ENCODE results near the gene TRIM65. TPM values are rescaled to one million over a fixed set of nuclear protein-coding genes. Genes with fewer than 3 reads are reported as not detected.

The TRIM65 gene
- total and polyA plus RNA-seq, 2 of the 13 experiments (the other 11 are each of a cell fraction or from before 2014, with no cell fraction given) = 10.3 to 22.4 TPM

DNA sequence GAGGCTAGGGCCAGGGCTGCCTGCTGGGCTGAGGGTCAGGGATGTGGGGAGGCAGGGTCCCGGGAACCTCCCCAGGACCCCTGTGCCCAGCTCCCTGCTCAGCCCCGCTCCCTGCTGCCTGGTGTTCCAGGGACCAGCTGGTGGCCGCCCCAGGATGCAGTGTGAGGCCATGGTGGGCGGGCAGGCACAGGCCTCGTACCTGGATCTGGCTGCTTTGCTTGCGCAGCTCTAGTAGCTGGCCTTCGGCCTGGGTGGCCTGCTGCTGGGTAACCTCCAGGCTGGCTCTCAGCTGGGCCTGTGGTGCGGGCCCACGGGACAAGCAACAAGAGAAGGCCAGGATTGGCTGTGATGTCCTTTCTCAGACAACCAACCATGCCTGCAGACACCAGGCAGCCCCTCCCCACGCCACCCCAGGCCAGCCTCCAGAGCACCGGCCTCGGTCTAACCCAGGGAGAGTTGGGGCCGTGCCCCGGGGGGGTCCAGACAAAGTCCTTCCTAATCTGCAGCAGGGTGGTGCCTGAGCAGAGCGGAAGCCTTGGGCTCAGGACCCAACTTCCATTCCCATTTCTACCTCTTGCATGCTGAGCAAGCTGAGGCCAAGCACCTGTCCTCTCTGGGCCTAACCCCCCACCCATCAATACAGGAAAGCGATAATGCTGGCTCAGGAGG is 4.1 kb downstream of the TRIM65 start (continued):
- TF ChIP-seq ZNF431 (CRISPR knock-in tag; IDR thresholded peaks at IDR 0.05; ENCODE audit: borderline replicate concordance, low read depth) = no peak
- peak; percentile 65; the same call in 1 of the 2 replicates for TF ChIP-seq RXRA (CRISPR knock-in tag; IDR thresholded peaks at IDR 0.05)
- peak; percentile 84; the same call in 1 of the 2 replicates for TF ChIP-seq ZSCAN31 (CRISPR knock-in tag; IDR thresholded peaks at IDR 0.05; ENCODE audit: low read depth)
- TF ChIP-seq FIP1L1 (IDR thresholded peaks at IDR 0.05; ENCODE audit: borderline replicate concordance, insufficient read depth, low read depth, low read length) = no peak
- peak; percentile 60; the same call in 1 of the 2 replicates for TF ChIP-seq TMF1 (CRISPR knock-in tag; IDR thresholded peaks at IDR 0.05; ENCODE audit: low read depth)
- no peak for TF ChIP-seq DNMT1 (CRISPR knock-in tag; IDR thresholded peaks at IDR 0.05)
- no peak for TF ChIP-seq ZNF550 (CRISPR knock-in tag; IDR thresholded peaks at IDR 0.05; ENCODE audit: borderline replicate concordance)
- no peak for TF ChIP-seq NAIF1 (CRISPR knock-in tag; IDR thresholded peaks at IDR 0.05; ENCODE audit: borderline replicate concordance)
- TF ChIP-seq GTF2F1 (IDR thresholded peaks at IDR 0.05; ENCODE audit: low read length) = no peak
- TF ChIP-seq TARDBP (CRISPR knock-in tag; IDR thresholded peaks at IDR 0.05) = peak; percentile 78; the same call in 1 of the 2 replicates
- no peak for TF ChIP-seq ZNF724P (CRISPR knock-in tag; IDR thresholded peaks at IDR 0.05; ENCODE audit: borderline replicate concordance)
- peak; percentile 52; the same call in 1 of the 2 replicates for TF ChIP-seq ZNF574 (CRISPR knock-in tag; IDR thresholded peaks at IDR 0.05)
- no peak for TF ChIP-seq ATAD3A (CRISPR knock-in tag; IDR thresholded peaks at IDR 0.05)
- TF ChIP-seq ZNF501 (CRISPR knock-in tag; IDR thresholded peaks at IDR 0.05) = no peak
- no peak for TF ChIP-seq ZNF792 (CRISPR knock-in tag; IDR thresholded peaks at IDR 0.05)
- TF ChIP-seq, protein P1, sequence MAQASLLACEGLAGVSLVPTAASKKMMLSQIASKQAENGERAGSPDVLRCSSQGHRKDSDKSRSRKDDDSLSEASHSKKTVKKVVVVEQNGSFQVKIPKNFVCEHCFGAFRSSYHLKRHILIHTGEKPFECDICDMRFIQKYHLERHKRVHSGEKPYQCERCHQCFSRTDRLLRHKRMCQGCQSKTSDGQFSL (CRISPR knock-in tag; IDR thresholded peaks at IDR 0.05) = peak; percentile 74; the same call in 1 of the 2 replicates
- TF ChIP-seq ZFP82 (CRISPR knock-in tag; IDR thresholded peaks at IDR 0.05; ENCODE audit: borderline replicate concordance) = no peak; the same call in 1 of the 2 replicates
- TF ChIP-seq E2F5 (CRISPR knock-in tag; conservative IDR thresholded peaks at IDR 0.05) = no peak; the same call in 1 of the 2 replicates
- no peak for TF ChIP-seq ZKSCAN1 (IDR thresholded peaks at IDR 0.05; ENCODE audit: low read length)
- 0 out of 2 replicates have a peak, but pooled peaks have one; percentile 44 for TF ChIP-seq ZNF276 (CRISPR knock-in tag; IDR thresholded peaks at IDR 0.05; ENCODE audit: low read depth)
- peak; percentile 33; the same call in 1 of the 2 replicates for TF ChIP-seq GABPB1 (CRISPR knock-in tag; IDR thresholded peaks at IDR 0.05)
- no peak for TF ChIP-seq ZNF776 (CRISPR knock-in tag; IDR thresholded peaks at IDR 0.05)
- no peak for TF ChIP-seq SALL2 (CRISPR knock-in tag; IDR thresholded peaks at IDR 0.05)
- TF ChIP-seq CREM (IDR thresholded peaks at IDR 0.05) = no peak
- 0 out of 2 replicates have a peak, but pooled peaks have one; percentile 3 for TF ChIP-seq CREM (CRISPR knock-in tag; IDR thresholded peaks at IDR 0.05)
- TF ChIP-seq PHF8 (CRISPR knock-in tag; IDR thresholded peaks at IDR 0.05) = peak; percentile 82

Data from HepG2 (cell line).